ENCODE data around the gene NOL11.

DNA sequence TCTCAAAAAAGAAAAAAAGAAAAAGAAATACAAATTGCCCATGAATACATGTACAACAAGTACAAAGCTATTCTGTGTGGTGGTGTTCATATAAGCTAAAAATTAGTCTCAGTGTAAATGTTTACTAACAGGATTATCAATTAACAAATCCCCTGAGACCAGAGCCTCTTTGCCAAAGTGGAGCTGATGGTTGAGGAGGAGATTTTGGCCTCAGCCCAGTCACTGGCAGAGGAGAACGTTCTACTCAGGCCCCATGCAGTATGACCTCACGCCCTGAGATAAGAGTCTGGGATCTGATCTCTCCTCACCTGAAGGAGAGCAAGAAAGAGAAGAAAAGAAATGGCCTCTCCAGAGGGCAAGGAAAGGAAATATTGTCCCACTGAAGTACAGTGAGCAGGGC is 35.5 kb upstream of the NOL11 start:
- TF ChIP-seq KDM5A (IDR thresholded peaks at IDR 0.05; ENCODE audit: low read length) (no peak), ZNF274 (IDR thresholded peaks at IDR 0.05; ENCODE audit: borderline replicate concordance, extremely low read depth, low read length) (no peak), PHF8 (conservative IDR thresholded peaks at IDR 0.05; ENCODE audit: low read depth, low read length) (no peak), CHD1 (IDR thresholded peaks at IDR 0.05; ENCODE audit: low read depth, low read length) (no peak), TCF12 (IDR thresholded peaks at IDR 0.05; ENCODE audit: low read depth, low read length) (no peak), TBP (IDR thresholded peaks at IDR 0.05; ENCODE audit: low read depth, low read length) (no peak), POLR2AphosphoS5 (IDR thresholded peaks at IDR 0.05; ENCODE audit: low read depth, low read length) (no peak), HDAC2 (IDR thresholded peaks at IDR 0.05; ENCODE audit: borderline replicate concordance in 1 of 2, low read depth in 2 of 2, low read length in 2 of 2) (no peak), POLR2A (IDR thresholded peaks at IDR 0.05; ENCODE audit: control extremely low read depth in 1 of 2, low read depth in 2 of 2, low read length in 2 of 2) (no peak), YY1 (IDR thresholded peaks at IDR 0.05; ENCODE audit: low read depth, low read length) (no peak)
- TF ChIP-seq, protein P1, sequence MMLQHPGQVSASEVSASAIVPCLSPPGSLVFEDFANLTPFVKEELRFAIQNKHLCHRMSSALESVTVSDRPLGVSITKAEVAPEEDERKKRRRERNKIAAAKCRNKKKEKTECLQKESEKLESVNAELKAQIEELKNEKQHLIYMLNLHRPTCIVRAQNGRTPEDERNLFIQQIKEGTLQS (IDR thresholded peaks at IDR 0.05; ENCODE audit: insufficient read depth, low read depth, low read length): no peak
- TF ChIP-seq, protein P2, sequence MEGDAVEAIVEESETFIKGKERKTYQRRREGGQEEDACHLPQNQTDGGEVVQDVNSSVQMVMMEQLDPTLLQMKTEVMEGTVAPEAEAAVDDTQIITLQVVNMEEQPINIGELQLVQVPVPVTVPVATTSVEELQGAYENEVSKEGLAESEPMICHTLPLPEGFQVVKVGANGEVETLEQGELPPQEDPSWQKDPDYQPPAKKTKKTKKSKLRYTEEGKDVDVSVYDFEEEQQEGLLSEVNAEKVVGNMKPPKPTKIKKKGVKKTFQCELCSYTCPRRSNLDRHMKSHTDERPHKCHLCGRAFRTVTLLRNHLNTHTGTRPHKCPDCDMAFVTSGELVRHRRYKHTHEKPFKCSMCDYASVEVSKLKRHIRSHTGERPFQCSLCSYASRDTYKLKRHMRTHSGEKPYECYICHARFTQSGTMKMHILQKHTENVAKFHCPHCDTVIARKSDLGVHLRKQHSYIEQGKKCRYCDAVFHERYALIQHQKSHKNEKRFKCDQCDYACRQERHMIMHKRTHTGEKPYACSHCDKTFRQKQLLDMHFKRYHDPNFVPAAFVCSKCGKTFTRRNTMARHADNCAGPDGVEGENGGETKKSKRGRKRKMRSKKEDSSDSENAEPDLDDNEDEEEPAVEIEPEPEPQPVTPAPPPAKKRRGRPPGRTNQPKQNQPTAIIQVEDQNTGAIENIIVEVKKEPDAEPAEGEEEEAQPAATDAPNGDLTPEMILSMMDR (IDR thresholded peaks at IDR 0.05; ENCODE audit: control extremely low read depth in 1 of 3, insufficient read depth in 1 of 3, low read depth in 1 of 3, low read length in 3 of 3): no peak
- TF ChIP-seq, protein P3, sequence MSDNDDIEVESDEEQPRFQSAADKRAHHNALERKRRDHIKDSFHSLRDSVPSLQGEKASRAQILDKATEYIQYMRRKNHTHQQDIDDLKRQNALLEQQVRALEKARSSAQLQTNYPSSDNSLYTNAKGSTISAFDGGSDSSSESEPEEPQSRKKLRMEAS (IDR thresholded peaks at IDR 0.05): no peak
